MM.1S (cell line): ENCODE data around the gene CRADD.

Experiments
- DNase-seq: peaks from one replicate; pipeline ENCODE4 v3.0.0-alpha.2; 2015
- H2AFZ ChIP-seq: fragments of 300-600 bp; sonication (generic); 2 replicates; pipeline ENCODE4 v1.6.0; 2016; ENCODE audit warnings: antibody characterized with exemption, low read length
- H3F3A ChIP-seq: fragments of 300-600 bp; sonication (generic); 2 replicates; pipeline ENCODE4 v1.6.1; 2016; ENCODE audit warnings: mild to moderate bottlenecking, antibody characterized with exemption, low read length, moderate library complexity, mixed read lengths; ENCODE audit not compliant: insufficient read depth
- H3K27ac ChIP-seq: fragments of 300-600 bp; sonication (generic); 2 replicates; pipeline ENCODE4 v1.5.1; 2016; ENCODE audit warnings: mild to moderate bottlenecking, low read length
- H3K27me3 ChIP-seq: fragments of 300-600 bp; sonication (generic); replicated peaks from 2 replicates; pipeline ENCODE4 v1.6.0; 2016; ENCODE audit warnings: low read length; ENCODE audit not compliant: insufficient read depth
- H3K36me3 ChIP-seq: fragments of 300-600 bp; sonication (generic); replicated peaks from 2 replicates; pipeline ENCODE4 v1.6.1; 2016; ENCODE audit warnings: mild to moderate bottlenecking, low read length, mixed read lengths; ENCODE audit not compliant: insufficient read depth
- H3K4me1 ChIP-seq: fragments of 300-600 bp; sonication (generic); 2 replicates; pipeline ENCODE4 v1.6.1; 2016; ENCODE audit warnings: low read length, mixed read lengths
- H3K4me2 ChIP-seq: fragments of 300-600 bp; sonication (generic); 2 replicates; pipeline ENCODE4 v1.6.0; 2016; ENCODE audit warnings: low read depth, low read length
- H3K4me3 ChIP-seq: fragments of 300-600 bp; sonication (generic); 2 replicates; pipeline ENCODE4 v1.5.1; 2016; ENCODE audit warnings: low read length, mixed read lengths
- H3K79me2 ChIP-seq: fragments of 300-600 bp; sonication (generic); 2 replicates; pipeline ENCODE4 v1.6.1; 2016; ENCODE audit warnings: mixed run types, low read length, mixed read lengths
- H3K9ac ChIP-seq: fragments of 300-600 bp; sonication (generic); 2 replicates; pipeline ENCODE4 v1.6.1; 2016; ENCODE audit warnings: low read length, mixed read lengths
- H3K9me2 ChIP-seq: fragments of 300-600 bp; sonication (generic); replicated peaks from 2 replicates; pipeline ENCODE4 v1.6.1; 2016; ENCODE audit warnings: mild to moderate bottlenecking, low read length, mixed read lengths; ENCODE audit not compliant: insufficient read depth
- H3K9me3 ChIP-seq: fragments of 300-600 bp; sonication (generic); replicated peaks from 2 replicates; pipeline ENCODE4 v1.6.1; 2016; ENCODE audit warnings: mild to moderate bottlenecking, low read length, mixed read lengths; ENCODE audit not compliant: insufficient read depth
- H4K20me1 ChIP-seq: fragments of 300-600 bp; sonication (generic); 2 replicates; pipeline ENCODE4 v1.6.1; 2016; ENCODE audit warnings: mild to moderate bottlenecking, low read length, moderate library complexity, mixed read lengths; ENCODE audit not compliant: insufficient read depth
- CTCF ChIP-seq: fragments of 300-600 bp; sonication (generic); IDR thresholded peaks from 2 replicates; pipeline ENCODE4 v1.5.1; 2016; ENCODE audit warnings: antibody characterized with exemption, low read length, mixed read lengths
- EZH2 ChIP-seq: fragments of 300-600 bp; sonication (generic); optimal IDR thresholded peaks from 2 replicates; pipeline ENCODE3; 2017; ENCODE audit warnings: low read depth, mild to moderate bottlenecking, antibody characterized with exemption, low read length, mixed read lengths
- EZH2phosphoT487 ChIP-seq: fragments of 300-600 bp; sonication (generic); IDR thresholded peaks from 2 replicates; pipeline ENCODE4 v1.6.1; 2018; ENCODE audit warnings: antibody characterized with exemption, low read length

CRADD gene

GRCh38 chr12:93831374-93831773 lies 154.2 kb downstream of the CRADD start:
- H3K9me3 ChIP-seq = no peaks in the 10 kb centered on the region
- H2AFZ ChIP-seq = no peak overlapping the region
- H3K9ac ChIP-seq = no peak overlapping the region
- H3F3A ChIP-seq = no peaks in the 10 kb centered on the region
- TF ChIP-seq EZH2 (no peak), EZH2phosphoT487 (no peak), CTCF (no peak)
- H3K36me3 ChIP-seq = no peaks in the 10 kb centered on the region
- H3K27ac ChIP-seq = no peak overlapping the region
- DNase-seq = no peak
- no peaks in the 10 kb centered on the region for H3K27me3 ChIP-seq
- H3K9me2 ChIP-seq = no peaks in the 10 kb centered on the region
- no peak overlapping the region for H3K4me3 ChIP-seq
- no peak overlapping the region for H3K4me2 ChIP-seq
- no peaks in the 10 kb centered on the region for H3K79me2 ChIP-seq
- no peaks in the 10 kb centered on the region; the same call in 1 of the 2 replicates for H4K20me1 ChIP-seq
- H3K4me1 ChIP-seq = no peaks in the 10 kb centered on the region

- no peaks in the 10 kb centered on the region for H3K79me2 ChIP-seq
- no peaks in the 10 kb centered on the region; the same call in 1 of the 2 replicates for H4K20me1 ChIP-seq
- H3K4me2 ChIP-seq = no peak overlapping the region
- TF ChIP-seq EZH2phosphoT487 (no peak), CTCF (no peak), EZH2 (no peak)
- no peaks in the 10 kb centered on the region for H3K9me2 ChIP-seq
- DNase-seq = no peak
- no peaks in the 10 kb centered on the region for H3K27me3 ChIP-seq
- no peaks in the 10 kb centered on the region for H3F3A ChIP-seq
- no peaks in the 10 kb centered on the region for H3K9me3 ChIP-seq
- H3K9ac ChIP-seq = no peak overlapping the region
- H3K36me3 ChIP-seq = no peaks in the 10 kb centered on the region
- H2AFZ ChIP-seq = no peak overlapping the region
- no peak overlapping the region for H3K4me3 ChIP-seq
- no peaks in the 10 kb centered on the region for H3K4me1 ChIP-seq
- no peak overlapping the region for H3K27ac ChIP-seq
These were observed 155.0 kb downstream of the CRADD start for GRCh38 chr12:93832131-93832530.

DNA sequence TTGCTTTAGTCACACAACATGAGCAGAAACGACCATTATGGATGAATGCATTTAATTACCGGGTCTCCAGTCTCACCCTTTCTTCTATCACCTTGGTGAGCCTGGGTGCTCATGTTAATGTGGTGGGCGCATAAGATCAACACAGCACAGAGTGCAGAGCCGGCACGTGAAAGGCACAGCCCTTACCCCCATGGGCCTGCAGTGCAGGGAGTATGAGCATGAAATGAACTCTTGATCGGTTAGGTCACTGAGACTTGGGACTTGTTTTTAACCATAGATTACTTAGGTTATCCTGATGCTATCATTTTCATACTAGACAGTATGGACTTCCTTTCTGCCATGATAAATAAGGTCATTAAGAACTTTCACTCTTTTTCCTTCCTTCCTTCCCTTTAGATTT lies 156.8 kb downstream of the CRADD start:
- Histone ChIP-seq H3K27me3 (no peaks in the 10 kb centered on the region), H3K36me3 (no peaks in the 10 kb centered on the region), H3K4me3 (no peak overlapping the region), H3K9me3 (no peaks in the 10 kb centered on the region), H3K9ac (no peak overlapping the region), H3K9me2 (no peaks in the 10 kb centered on the region), H3K4me2 (no peak overlapping the region), H3K27ac (no peak overlapping the region), H3F3A (no peaks in the 10 kb centered on the region), H4K20me1 (no peaks in the 10 kb centered on the region; the same call in 1 of the 2 replicates), H2AFZ (no peak overlapping the region), H3K4me1 (no peaks in the 10 kb centered on the region), H3K79me2 (no peaks in the 10 kb centered on the region)
- DNase-seq = no peak
- TF ChIP-seq CTCF (no peak), EZH2phosphoT487 (no peak), EZH2 (no peak)
